HL-60/S4 treated with retinoic acid at 250 ng/mL for 4 days and 3 days (cell line): ENCODE data around the gene SLC35F4.
"Not testable (repeated sequence)": the region's sequence is repeated elsewhere in the genome, so short reads cannot be mapped to it uniquely, and the experiment has no call there.

Experiments
- in situ Hi-C: fragments of 300-500 bp; cut with MboI; formaldehyde crosslinking; loops from 2 replicates; pipeline ENCODE4 v1.7.0; 2022; ENCODE audit warnings: low sequenced_read_pairs

The SLC35F4 gene

GRCh38 chr14:57732463-57733285 lies 133.2 kb downstream of the SLC35F4 start:
- in situ Hi-C loops = no loop called here

GRCh38 chr14:57729208-57730187 lies 136.4 kb downstream of the SLC35F4 start:
- in situ Hi-C loops = no loop called here

DNA sequence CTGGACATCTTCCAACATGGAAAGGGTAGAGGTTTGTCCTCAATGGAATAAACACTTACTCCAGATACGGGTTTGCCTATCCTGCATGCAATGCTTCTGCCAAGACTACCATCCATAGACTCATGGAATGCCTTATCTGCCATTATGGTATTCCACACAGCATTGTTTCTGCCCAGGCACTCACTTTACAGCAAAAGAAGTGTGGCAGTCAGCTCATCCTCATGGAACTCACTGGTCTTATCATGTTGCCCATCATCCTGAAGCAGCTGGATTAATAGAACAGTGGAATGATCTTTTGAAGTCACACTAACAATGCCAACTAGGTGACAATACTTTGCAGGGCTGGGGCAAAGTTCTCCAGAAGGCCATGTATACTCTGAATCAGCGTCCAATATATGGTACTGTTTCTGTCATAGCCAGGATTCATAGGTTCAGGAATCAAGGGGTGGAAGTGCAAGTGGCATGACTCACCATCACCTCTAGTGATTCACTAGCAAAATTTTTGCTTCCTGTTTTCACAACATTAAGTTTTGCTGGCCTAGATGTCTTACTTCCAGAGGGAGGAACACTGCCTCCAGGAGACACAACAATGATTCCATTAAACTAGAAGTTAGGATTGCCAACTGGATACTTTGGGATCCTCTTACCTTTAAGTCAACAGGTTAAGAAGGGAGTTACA lies 140.4 kb downstream of the SLC35F4 start:
- in situ Hi-C loops = no loop called here

DNA sequence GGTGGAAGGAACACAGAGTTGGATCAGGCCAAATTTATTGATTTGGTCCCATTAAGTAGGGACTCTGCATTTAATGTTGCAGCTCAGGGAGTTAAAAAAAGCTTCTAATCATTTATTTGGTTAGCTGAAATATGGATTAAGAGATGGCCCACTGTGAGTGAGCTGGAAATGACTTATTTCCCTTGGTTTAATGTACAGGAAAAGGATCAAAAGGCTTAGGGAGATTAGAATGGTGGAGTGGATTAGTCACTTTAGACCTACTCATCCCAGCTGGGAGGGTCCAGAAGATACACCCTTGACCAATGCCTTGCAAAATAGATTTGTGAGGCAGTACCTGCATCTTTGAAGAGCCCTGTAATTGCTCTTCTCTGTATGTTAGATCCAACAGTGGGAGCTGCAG lies 143.8 kb downstream of the SLC35F4 start:
- in situ Hi-C loops = not testable (repeated sequence)

DNA sequence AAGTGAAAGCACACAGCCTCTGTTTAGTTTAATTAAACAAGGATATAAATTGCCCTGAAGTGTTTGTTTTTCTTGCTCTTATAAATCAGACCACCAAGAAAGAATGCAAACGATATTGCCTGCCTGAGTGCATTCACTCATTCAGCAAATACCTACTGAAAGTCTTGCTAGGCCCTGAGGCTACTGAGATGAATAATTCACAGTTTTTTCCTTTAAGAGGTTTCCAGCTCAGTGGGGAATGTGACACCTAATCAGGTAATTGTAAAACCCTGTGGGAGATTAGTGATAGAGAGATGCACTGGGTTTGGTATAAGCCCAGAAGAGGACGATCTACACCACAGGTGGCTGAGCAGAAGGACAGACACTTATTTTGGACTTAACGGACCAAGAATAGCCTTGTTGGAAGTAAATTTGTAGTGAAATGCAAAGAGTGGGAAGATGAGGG lies 151.4 kb downstream of the SLC35F4 start:
- in situ Hi-C loops = no loop called here

GRCh38 chr14:57712698-57713097 lies 153.2 kb downstream of the SLC35F4 start:
- in situ Hi-C loops = no loop called here

- in situ Hi-C loops = no loop called here
Measured at GRCh38 chr14:57712102-57712501, 153.8 kb downstream of the SLC35F4 start.

DNA sequence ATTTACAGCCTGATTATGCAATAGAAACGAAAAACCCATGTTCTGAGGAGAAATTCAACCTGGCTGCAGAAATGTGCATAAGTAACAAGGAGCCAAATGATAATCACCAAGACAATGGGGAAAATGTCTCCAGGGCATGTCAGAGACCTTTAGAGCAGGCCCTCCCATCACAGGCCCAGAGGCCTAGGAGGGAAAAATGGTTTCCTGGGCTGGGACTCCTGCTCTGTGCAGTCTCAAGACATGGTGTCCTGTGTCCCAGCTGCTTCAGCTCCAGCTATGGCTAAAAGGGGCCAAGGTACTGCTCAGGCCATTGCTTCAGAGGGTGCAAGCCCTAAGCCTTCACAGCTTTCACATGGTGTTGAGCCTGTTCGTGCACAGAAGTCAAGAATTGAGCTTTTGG lies 156.0 kb downstream of the SLC35F4 start:
- in situ Hi-C loops = no loop called here

- in situ Hi-C loops = not testable (repeated sequence)
Measured at GRCh38 chr14:57709086-57709485, 156.8 kb downstream of the SLC35F4 start.

DNA sequence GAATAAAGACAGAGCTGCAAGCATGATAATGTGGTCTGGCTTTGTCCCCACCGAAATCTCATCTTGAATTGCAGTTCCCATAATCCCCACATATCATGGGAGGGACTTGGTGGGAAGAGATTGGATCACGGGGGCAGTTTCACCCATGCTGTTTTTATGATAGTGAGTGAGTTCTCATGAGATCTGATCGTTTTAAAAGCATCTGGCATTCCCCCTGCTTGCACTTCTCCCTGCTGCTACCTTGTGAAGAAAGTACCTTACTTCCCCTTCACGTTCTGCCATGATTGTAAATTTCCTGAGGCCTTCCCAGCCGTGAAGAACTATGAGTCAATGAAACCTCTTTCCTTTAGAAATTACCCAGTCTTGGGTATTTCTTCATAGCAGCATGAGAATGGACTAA lies 158.7 kb downstream of the SLC35F4 start:
- in situ Hi-C loops = no loop called here

- in situ Hi-C loops = no loop called here
Measured at GRCh38 chr14:57704763-57705162, 161.1 kb downstream of the SLC35F4 start.

DNA sequence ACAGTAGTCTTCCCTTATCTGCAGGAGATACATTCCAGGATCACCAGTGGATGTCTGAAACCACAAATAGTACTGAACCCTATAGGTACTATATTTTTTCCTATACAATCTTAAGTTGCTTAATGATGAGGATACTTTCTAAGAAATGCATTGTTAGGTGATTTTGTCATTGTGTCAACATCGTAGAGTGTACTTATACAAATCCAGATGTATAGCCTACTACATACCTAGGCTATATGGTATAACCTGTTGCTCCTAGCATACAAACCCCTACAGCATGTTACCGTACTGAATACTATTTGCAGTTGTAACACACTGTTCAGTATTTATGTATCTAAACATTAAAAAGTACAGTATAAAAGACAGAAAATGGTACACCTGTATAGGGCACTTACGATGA lies 165.9 kb downstream of the SLC35F4 start:
- in situ Hi-C loops = no loop called here

DNA sequence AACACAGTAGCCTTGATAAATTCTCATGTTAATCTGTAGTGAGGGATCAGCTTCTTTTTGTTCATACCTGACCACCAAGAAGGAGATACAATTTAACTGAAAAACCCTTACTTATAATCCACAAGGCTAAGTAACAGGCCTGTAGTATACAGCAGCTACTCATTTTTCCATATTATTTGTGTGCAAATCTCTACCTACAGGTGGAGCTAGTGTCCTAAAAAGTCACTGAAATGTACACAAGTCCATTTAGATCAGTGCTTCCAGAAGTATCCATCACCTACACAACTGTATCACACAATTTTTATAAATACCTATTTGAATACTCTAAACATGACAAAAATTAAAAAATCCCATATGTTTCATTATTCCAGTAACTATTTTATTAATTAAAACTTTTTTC lies 173.2 kb downstream of the SLC35F4 start:
- in situ Hi-C loops = no loop called here

DNA sequence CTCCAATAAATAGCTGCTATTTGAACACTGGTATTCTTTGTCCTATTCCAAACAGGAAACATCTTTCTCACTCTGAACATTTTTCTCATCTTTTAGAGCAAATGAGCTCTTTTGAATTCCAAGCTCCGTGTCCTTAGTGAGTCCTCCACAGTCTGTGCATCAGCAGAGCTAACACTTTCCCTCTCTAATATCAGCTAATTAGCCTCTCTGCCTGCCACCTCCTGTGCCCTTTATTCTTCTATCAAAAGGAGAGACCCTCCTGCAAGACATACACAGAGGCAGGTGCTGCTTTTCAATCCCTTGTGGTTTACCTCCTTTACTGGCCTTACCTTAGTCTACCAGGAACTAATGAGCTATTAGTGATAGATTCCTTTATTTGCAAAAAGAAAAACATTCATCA lies 178.5 kb downstream of the SLC35F4 start:
- in situ Hi-C loops = no loop called here

- in situ Hi-C loops = no loop called here
Measured at GRCh38 chr14:57686304-57686703, 179.6 kb downstream of the SLC35F4 start.

DNA sequence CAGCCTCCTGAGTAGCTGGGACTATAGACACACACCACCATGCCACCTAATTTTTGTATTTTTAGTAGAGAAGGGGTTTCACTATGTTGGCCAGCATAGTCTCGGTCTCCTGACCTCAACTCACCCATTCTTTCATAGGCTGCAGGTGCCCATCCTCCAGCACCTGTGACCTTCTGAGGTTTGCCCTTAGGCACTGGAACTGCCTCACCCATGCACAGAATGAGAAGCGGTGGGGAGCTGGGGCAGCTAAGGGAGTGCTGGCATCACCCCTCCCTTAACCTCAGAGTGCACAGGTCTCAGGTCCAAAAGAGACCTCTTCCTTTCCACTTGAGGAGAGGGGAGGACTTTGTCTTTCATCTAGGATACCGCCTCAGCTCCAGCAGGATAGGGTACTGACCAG lies 194.9 kb downstream of the SLC35F4 start:
- in situ Hi-C loops = no loop called here

DNA sequence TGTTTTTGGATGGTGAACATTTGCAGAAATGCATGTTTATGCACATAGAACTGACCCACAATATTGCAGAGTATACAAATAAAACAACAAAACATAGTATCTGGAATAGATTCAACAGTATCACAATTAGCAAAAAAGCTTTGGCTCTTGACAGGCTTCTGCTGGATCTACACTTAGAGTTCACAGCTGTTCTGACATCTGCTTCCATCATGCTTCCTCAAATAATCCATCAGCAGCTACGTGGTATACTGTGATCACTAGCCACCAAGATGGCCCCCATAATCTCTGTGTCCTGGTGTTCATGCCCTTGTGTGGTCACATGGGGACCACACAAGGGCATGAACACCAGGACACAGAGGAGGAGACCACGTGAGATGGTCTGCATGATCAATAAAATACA lies 205.7 kb downstream of the SLC35F4 start:
- in situ Hi-C loops = no loop called here

- in situ Hi-C loops = no loop called here
Measured at GRCh38 chr14:57659052-57659451, 206.8 kb downstream of the SLC35F4 start.

GRCh38 chr14:57657487-57657886 lies 208.4 kb downstream of the SLC35F4 start:
- in situ Hi-C loops = no loop called here

DNA sequence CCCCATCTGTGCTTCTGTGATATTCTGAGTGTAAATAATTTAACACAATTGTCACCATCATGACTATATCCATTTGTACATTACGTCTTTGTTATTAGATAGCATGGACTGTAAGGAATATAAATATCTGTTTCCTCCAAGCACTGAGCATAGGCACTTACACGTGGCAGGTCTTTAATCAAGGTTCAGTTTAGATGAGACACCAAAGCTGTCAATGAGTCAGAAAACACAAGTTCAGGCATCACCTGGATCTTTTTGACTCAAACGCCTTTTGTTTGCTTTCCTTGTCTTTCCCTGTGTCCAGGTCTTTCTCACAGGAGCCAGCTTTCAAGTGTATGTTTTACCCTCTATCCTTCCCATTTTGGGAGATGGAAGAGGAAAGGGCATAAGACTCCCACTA lies 209.0 kb downstream of the SLC35F4 start:
- in situ Hi-C loops = no loop called here

DNA sequence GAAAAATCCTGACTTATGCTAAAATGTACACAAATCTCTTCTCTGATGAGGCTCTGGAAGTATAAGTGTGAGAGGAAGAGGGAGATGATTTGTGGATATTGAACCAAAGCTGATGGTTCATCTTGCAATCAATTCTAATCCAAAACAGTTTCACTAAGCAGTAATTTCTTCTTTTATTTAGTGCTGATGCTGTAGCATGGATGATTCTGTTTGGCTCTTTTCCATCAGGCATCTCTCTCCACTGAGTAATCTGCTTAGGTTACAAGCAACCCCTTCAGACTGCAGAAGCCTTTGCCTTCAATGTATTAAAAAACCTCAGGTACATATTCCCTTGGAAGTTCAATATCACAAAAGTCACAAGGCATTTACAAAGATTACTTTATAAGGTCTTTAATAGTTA lies 213.1 kb downstream of the SLC35F4 start:
- in situ Hi-C loops = no loop called here
